Keratinocyte (primary cell): ENCODE measurements around the gene SMIM36.

ENCODE experiments used
- CTCF ChIP-seq, 3 experiments: IDR thresholded peaks in 1 of 3; conservative IDR thresholded peaks in 1 of 3; optimal IDR thresholded peaks in 1 of 3; 2 replicates in 2 of 3; 3 replicates in 1 of 3; pipeline versions ENCODE3 to v1.5.1; 2011; ENCODE audit warnings: low read length in 3 of 3, mild to moderate bottlenecking in 3 of 3, moderate library complexity in 2 of 3, control low read depth in 1 of 3, inconsistent platforms in 1 of 3; ENCODE audit not compliant: insufficient read depth in 2 of 3; ENCODE audit errors: extremely low read depth in 1 of 3
- EZH2 ChIP-seq: IDR thresholded peaks from one replicate; pipeline ENCODE4 v1.6.1; 2012; ENCODE audit warnings: inconsistent platforms, mild to moderate bottlenecking, low read length, moderate library complexity

GRCh38 chr17:55442953-55443683 is 68.1 kb downstream of the SMIM36 start:
- TF ChIP-seq CTCF (optimal IDR thresholded peaks at IDR 0.05 in 1 of 3, IDR thresholded peaks at IDR 0.05 in 1 of 3, conservative IDR thresholded peaks at IDR 0.05 in 1 of 3; ENCODE audit: extremely low read depth in 1 of 3, insufficient read depth in 2 of 3, low read length in 3 of 3), result no peak
- no peak for TF ChIP-seq EZH2
